HUES48 (cell line): ENCODE results near the gene CLMP.

Source experiments
- H3K27ac ChIP-seq: one replicate; pipeline ENCODE4 v1.7.0; 2013; ENCODE audit warnings: low read depth, low read length, inconsistent platforms
- H3K27me3 ChIP-seq: 2 replicates; pipeline ENCODE4 v1.6.1; 2013; ENCODE audit warnings: mild to moderate bottlenecking, low read length; ENCODE audit not compliant: control insufficient read depth, insufficient read depth
- H3K36me3 ChIP-seq: 2 replicates; pipeline ENCODE4 v1.6.1; 2013; ENCODE audit warnings: low read length; ENCODE audit not compliant: control insufficient read depth, insufficient read depth
- H3K4me1 ChIP-seq: 2 replicates; pipeline ENCODE4 v1.6.1; 2013; ENCODE audit warnings: mild to moderate bottlenecking, low read length; ENCODE audit not compliant: control insufficient read depth, insufficient read depth
- H3K4me3 ChIP-seq: 2 replicates; pipeline ENCODE4 v1.5.1; 2013; ENCODE audit warnings: mild to moderate bottlenecking, low read depth, low read length
- H3K9ac ChIP-seq: 2 replicates; pipeline ENCODE4 v1.6.1; 2013; ENCODE audit warnings: mild to moderate bottlenecking, low read depth, low read length, moderate library complexity
- H3K9me3 ChIP-seq: 2 replicates; pipeline ENCODE4 v1.6.1; 2013; ENCODE audit warnings: low read length; ENCODE audit not compliant: control insufficient read depth, insufficient read depth

The CLMP gene

DNA sequence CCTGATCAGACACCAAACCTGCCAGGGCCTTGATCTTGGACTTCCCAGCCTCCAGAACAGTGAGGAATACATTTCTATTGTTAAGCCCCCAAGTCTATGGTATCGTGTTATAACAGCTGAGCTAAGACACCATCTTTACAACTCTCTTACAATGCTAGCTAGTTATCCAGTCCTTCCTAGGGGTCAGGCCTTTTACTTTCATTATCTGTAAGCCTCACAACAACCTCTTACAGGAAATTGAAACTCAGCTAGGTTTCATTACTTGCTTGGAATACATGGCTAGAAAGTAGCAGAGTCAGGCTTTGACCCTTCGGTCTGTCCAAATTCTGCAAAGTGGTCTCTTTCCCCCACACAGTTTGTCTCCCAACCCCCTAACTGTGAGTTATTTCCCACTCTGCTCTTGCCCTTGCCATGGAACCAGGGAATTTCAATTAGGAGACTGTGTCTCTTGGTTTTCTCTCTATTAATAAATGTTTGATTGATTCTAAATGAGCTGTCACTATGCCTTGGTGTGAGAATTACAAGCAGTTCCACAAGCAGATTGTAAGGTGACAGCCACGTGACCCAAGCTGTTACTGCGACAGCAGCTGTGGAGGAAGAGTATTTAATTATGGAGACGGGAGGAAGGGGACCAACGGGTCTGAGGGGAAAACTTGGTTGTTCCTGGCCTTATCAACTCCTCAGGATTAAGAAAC is 38.4 kb upstream of the CLMP start:
- H3K27me3 ChIP-seq, result no peaks in the 10 kb centered on the region
- H3K9me3 ChIP-seq, result no peaks in the 10 kb centered on the region
- no peak overlapping the region for H3K9ac ChIP-seq
- H3K36me3 ChIP-seq, result no peaks in the 10 kb centered on the region
- peaks cover 7% of the 10 kb centered on the region for H3K4me1 ChIP-seq
- H3K27ac ChIP-seq, result no peak overlapping the region
- H3K4me3 ChIP-seq, result no peak overlapping the region

- Histone ChIP-seq H3K36me3 (no peaks in the 10 kb centered on the region), H3K4me3 (no peak overlapping the region), H3K4me1 (peaks cover 13% of the 10 kb centered on the region), H3K9ac (no peak overlapping the region), H3K9me3 (no peaks in the 10 kb centered on the region), H3K27me3 (no peaks in the 10 kb centered on the region), H3K27ac (no peak overlapping the region)
Measured at GRCh38 chr11:123231777-123232176, 36.7 kb upstream of the CLMP start.

DNA sequence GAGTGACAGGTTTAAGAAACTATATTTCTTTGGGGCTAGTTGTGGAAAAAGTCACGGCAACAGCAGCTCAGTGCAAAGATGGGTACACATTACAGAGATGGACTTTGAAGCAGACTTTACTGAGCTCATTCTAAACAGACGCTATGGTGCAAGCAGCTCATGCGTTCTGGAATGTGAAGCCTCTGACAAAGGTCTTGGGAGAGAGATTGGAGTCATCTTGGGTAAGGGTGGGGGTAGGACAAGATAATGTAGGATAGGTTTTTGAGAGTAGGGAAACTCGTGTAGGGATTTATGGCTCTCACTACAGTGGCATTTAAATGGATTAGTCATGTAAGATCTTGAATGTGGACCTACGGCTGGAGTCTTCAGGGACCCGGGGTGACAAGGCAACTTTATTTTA is 36.2 kb upstream of the CLMP start:
- no peaks in the 10 kb centered on the region for H3K9me3 ChIP-seq
- no peak overlapping the region for H3K9ac ChIP-seq
- no peak overlapping the region for H3K4me3 ChIP-seq
- peaks cover 13% of the 10 kb centered on the region for H3K4me1 ChIP-seq
- H3K27me3 ChIP-seq, result no peaks in the 10 kb centered on the region
- H3K27ac ChIP-seq, result no peak overlapping the region
- H3K36me3 ChIP-seq, result no peaks in the 10 kb centered on the region

DNA sequence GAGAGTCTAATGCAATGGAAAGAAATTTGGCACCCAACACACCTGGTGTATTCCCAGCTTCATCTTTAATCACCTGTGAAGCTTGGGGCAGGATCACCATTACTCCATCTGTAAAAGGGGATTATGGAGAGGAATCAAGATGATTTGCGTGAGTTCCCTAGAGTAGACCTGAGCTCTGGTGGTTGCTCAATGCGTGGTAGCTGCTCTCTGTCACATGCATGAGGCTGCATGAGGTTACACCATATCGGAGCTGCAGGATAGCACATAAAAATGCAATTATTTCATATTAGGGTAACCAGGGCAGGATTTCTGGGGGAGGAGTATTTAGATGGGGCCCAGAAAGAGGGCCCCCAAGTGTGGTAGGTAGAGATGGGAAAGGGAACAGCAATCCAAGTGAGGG is 35.3 kb upstream of the CLMP start:
- H3K27me3 ChIP-seq, result no peaks in the 10 kb centered on the region
- H3K4me3 ChIP-seq, result no peak overlapping the region
- H3K36me3 ChIP-seq, result no peaks in the 10 kb centered on the region
- H3K9me3 ChIP-seq, result no peaks in the 10 kb centered on the region
- no peak overlapping the region for H3K27ac ChIP-seq
- H3K4me1 ChIP-seq, result peaks cover 18% of the 10 kb centered on the region
- no peak overlapping the region for H3K9ac ChIP-seq

DNA sequence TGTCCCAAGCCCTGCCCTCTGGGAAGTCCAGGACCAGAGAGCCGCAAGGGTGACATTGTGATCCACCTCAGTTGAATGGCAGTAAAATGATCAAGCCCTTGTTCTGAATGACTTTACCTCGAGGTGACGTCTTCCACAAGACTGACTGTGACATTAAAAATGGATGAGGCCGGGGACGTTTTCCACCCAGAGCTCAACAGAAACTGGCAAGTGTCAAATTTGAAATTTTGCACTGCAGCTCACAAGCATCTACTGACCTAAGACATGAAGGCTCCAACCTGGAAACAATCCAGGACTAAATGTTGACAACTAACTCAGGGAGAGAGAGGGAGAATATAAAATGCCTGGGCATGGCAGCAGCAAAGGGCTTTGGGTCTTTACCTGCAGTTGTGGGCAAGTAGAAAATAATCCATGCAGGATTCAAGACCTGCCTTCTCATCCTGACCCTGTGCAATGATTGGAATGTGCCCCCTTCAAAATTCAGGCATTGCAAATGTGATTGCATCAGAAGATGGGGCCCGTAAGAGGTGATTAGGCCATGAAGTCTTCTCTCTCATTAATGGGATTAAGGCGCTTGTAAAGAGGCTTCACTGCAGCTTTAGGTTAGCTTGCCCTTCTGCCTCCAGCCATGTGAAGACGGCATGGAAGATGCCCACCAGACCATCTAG is 33.6 kb upstream of the CLMP start:
- H3K9ac ChIP-seq, result no peak overlapping the region
- H3K27ac ChIP-seq, result no peak overlapping the region
- H3K36me3 ChIP-seq, result no peaks in the 10 kb centered on the region
- no peaks in the 10 kb centered on the region for H3K9me3 ChIP-seq
- no peak overlapping the region for H3K4me3 ChIP-seq
- H3K27me3 ChIP-seq, result no peaks in the 10 kb centered on the region
- peaks cover 18% of the 10 kb centered on the region for H3K4me1 ChIP-seq

DNA sequence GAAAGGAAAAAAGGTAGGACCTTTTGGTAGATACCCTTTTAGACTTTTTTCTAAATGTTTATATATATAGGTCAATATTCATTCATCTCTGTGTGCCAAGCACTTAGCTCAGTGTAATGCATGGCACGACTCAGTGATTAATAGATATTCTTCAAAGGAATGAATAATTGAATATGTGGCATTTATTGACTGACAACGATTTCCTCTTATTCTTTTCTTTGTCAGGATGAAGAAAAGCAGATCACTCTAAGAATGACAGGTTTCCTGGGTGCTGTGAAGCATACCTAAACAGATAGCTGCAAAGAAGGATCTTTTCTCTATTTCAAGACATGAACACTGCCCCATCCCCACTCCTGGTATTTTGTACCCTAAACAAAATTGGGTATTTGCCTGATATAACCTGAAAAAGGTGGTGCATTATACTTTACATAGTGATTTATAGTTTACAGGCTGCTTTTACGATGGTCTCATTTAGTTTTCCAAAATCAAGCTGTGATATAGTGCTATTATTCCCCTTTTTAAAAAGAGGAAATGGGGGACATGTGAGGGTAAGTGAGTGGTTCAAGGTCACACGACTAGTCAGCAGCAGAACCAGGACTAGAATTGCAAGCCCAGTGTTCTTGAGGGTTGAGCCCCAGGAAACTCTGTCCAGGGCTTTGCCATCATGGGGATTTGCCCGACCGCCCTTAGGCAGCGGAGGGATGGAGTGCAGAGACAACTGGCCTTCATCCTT is 32.9 kb upstream of the CLMP start:
- H3K9me3 ChIP-seq, result no peaks in the 10 kb centered on the region
- no peak overlapping the region for H3K4me3 ChIP-seq
- no peaks in the 10 kb centered on the region for H3K36me3 ChIP-seq
- no peak overlapping the region for H3K9ac ChIP-seq
- H3K4me1 ChIP-seq, result peaks cover 18% of the 10 kb centered on the region
- H3K27ac ChIP-seq, result no peak overlapping the region
- no peaks in the 10 kb centered on the region for H3K27me3 ChIP-seq

GRCh38 chr11:123221584-123221983 is 26.5 kb upstream of the CLMP start:
- no peak overlapping the region for H3K27ac ChIP-seq
- no peaks in the 10 kb centered on the region for H3K27me3 ChIP-seq
- no peaks in the 10 kb centered on the region for H3K9me3 ChIP-seq
- no peaks in the 10 kb centered on the region for H3K36me3 ChIP-seq
- no peak overlapping the region for H3K9ac ChIP-seq
- H3K4me3 ChIP-seq, result no peak overlapping the region
- H3K4me1 ChIP-seq, result peaks cover 22% of the 10 kb centered on the region

GRCh38 chr11:123221096-123221561 is 26.1 kb upstream of the CLMP start:
- H3K27ac ChIP-seq, result no peak overlapping the region
- no peak overlapping the region for H3K9ac ChIP-seq
- H3K4me1 ChIP-seq, result peaks cover 24% of the 10 kb centered on the region
- no peaks in the 10 kb centered on the region for H3K27me3 ChIP-seq
- H3K36me3 ChIP-seq, result no peaks in the 10 kb centered on the region
- no peak overlapping the region for H3K4me3 ChIP-seq
- H3K9me3 ChIP-seq, result no peaks in the 10 kb centered on the region

GRCh38 chr11:123219066-123219690 is 24.1 kb upstream of the CLMP start:
- Histone ChIP-seq H3K27me3 (no peaks in the 10 kb centered on the region), H3K36me3 (no peaks in the 10 kb centered on the region), H3K9ac (no peak overlapping the region), H3K9me3 (no peaks in the 10 kb centered on the region), H3K4me1 (peaks cover 20% of the 10 kb centered on the region), H3K4me3 (no peak overlapping the region), H3K27ac (peak overlapping the region; percentile 3)

- no peaks in the 10 kb centered on the region for H3K9me3 ChIP-seq
- no peak overlapping the region for H3K9ac ChIP-seq
- H3K27ac ChIP-seq, result peak overlapping the region; percentile 83
- no peaks in the 10 kb centered on the region for H3K36me3 ChIP-seq
- no peak overlapping the region for H3K4me3 ChIP-seq
- H3K4me1 ChIP-seq, result peaks cover 20% of the 10 kb centered on the region
- H3K27me3 ChIP-seq, result no peaks in the 10 kb centered on the region
Measured at GRCh38 chr11:123218451-123218850, 23.4 kb upstream of the CLMP start.

- H3K27me3 ChIP-seq, result no peaks in the 10 kb centered on the region
Measured at GRCh38 chr11:123217897-123218296, 22.8 kb upstream of the CLMP start.

More at GRCh38 chr11:123217897-123218296, 22.8 kb upstream of the CLMP start:
- H3K9me3 ChIP-seq, result no peaks in the 10 kb centered on the region
- H3K9ac ChIP-seq, result no peak overlapping the region
- no peak overlapping the region for H3K4me3 ChIP-seq
- peaks cover 20% of the 10 kb centered on the region for H3K4me1 ChIP-seq
- H3K36me3 ChIP-seq, result no peaks in the 10 kb centered on the region
- H3K27ac ChIP-seq, result peak overlapping the region; percentile 83
